ENCODE data around the gene RHBDF1. TPM values are rescaled to one million over a fixed set of nuclear protein-coding genes. Genes with fewer than 3 reads are reported as not detected.

The RHBDF1 gene
- total and polyA plus RNA-seq, 9 of the 15 experiments (the other 6 are each of a cell fraction or from before 2014, with no cell fraction given): 1.0 to 8.2 (median 4.2) TPM

GRCh38 chr16:44655-45054 lies 27.8 kb downstream of the RHBDF1 start:
- H3K79me2 ChIP-seq (ENCODE audit: control insufficient read depth, insufficient read depth, low read length): peaks cover 32% of the 10 kb centered on the region
- no peak overlapping the region for H3K4me2 ChIP-seq (ENCODE audit: insufficient read depth, low read length)
- intact Hi-C loops (cut with micrococcal nuclease): no loop called here
- H3K9me3 ChIP-seq (replicated peaks; ENCODE audit: control insufficient read depth, insufficient read depth, low read depth, low read length): no peaks in the 10 kb centered on the region
- peaks cover 3% of the 10 kb centered on the region for H3K9me1 ChIP-seq (ENCODE audit: control insufficient read depth, insufficient read depth, low read length)
- no peak overlapping the region for H3K27ac ChIP-seq (ENCODE audit: extremely low read depth, low read depth, low read length)
- H3K9ac ChIP-seq (ENCODE audit: insufficient read depth in 1 of 2, low read depth in 2 of 2, low read length in 2 of 2): no peak overlapping the region
- peaks cover 18% of the 10 kb centered on the region in 2 experiments; a peak in 4 of 5 replicates for H3K4me1 ChIP-seq (replicated peaks in 1 of 2; ENCODE audit: control insufficient read depth in 2 of 2, insufficient read depth in 2 of 2, low read length in 2 of 2)
- H3K36me3 ChIP-seq (ENCODE audit: control insufficient read depth, insufficient read depth, low read length): peaks cover 84% of the 10 kb centered on the region
- H3K4me3 ChIP-seq: no peak overlapping the region
- ATAC-seq: no peak
- H2AFZ ChIP-seq (ENCODE audit: low read depth, low read length): no peak overlapping the region
- in situ Hi-C loops (cut with MboI): no loop called here
- POLR2A ChIA-PET: no interaction called here
- BruUV-seq (replicated peaks): no TSS peak
- CTCF ChIA-PET (ENCODE audit: low intra/inter-chr PET ratio): no interaction called here
- 91% methylated on average over 8 of the region's 8 CpGs for WGBS (ENCODE audit: insufficient coverage, low coverage, missing lambda C conversion rate)
- no peaks in the 10 kb centered on the region for H3K27me3 ChIP-seq (ENCODE audit: control insufficient read depth in 2 of 2, insufficient read depth in 2 of 2, low read length in 2 of 2)
- H4K20me1 ChIP-seq (replicated peaks; ENCODE audit: control insufficient read depth, insufficient read depth, low read length): peaks cover 21% of the 10 kb centered on the region
- FAIRE-seq: no peak
- TF ChIP-seq ZNF518B (CRISPR knock-in tag; IDR thresholded peaks at IDR 0.05) (no peak), SMARCB1 (IDR thresholded peaks at IDR 0.05; ENCODE audit: insufficient read length, low read depth) (no peak), ZNF140 (CRISPR knock-in tag; IDR thresholded peaks at IDR 0.05) (no peak), XRCC4 (IDR thresholded peaks at IDR 0.05; ENCODE audit: extremely low read depth, insufficient read depth, insufficient read length) (no peak), ZNF785 (CRISPR knock-in tag; IDR thresholded peaks at IDR 0.05) (no peak), MAZ (CRISPR knock-in tag; conservative IDR thresholded peaks at IDR 0.05 in 1 of 2, IDR thresholded peaks at IDR 0.05 in 1 of 2) (no peak), ZNF24 (IDR thresholded peaks at IDR 0.05) (no peak), HIVEP1 (CRISPR knock-in tag; IDR thresholded peaks at IDR 0.05) (no peak), MCM3 (IDR thresholded peaks at IDR 0.05) (no peak), TCF3 (CRISPR knock-in tag; IDR thresholded peaks at IDR 0.05) (no peak), NFRKB (IDR thresholded peaks at IDR 0.05; ENCODE audit: low read depth) (no peak), MECOM (CRISPR knock-in tag; IDR thresholded peaks at IDR 0.05) (no peak), ZNF280A (IDR thresholded peaks at IDR 0.05; ENCODE audit: low read depth, partially characterized antibody) (no peak), NCOA1 (IDR thresholded peaks at IDR 0.05; ENCODE audit: low read depth) (no peak), ZNF696 (CRISPR knock-in tag; conservative IDR thresholded peaks at IDR 0.05) (no peak)
- TF ChIP-seq, protein P1, sequence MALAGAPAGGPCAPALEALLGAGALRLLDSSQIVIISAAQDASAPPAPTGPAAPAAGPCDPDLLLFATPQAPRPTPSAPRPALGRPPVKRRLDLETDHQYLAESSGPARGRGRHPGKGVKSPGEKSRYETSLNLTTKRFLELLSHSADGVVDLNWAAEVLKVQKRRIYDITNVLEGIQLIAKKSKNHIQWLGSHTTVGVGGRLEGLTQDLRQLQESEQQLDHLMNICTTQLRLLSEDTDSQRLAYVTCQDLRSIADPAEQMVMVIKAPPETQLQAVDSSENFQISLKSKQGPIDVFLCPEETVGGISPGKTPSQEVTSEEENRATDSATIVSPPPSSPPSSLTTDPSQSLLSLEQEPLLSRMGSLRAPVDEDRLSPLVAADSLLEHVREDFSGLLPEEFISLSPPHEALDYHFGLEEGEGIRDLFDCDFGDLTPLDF (CRISPR knock-in tag; IDR thresholded peaks at IDR 0.05): no peak
- TF ChIP-seq, protein P2, sequence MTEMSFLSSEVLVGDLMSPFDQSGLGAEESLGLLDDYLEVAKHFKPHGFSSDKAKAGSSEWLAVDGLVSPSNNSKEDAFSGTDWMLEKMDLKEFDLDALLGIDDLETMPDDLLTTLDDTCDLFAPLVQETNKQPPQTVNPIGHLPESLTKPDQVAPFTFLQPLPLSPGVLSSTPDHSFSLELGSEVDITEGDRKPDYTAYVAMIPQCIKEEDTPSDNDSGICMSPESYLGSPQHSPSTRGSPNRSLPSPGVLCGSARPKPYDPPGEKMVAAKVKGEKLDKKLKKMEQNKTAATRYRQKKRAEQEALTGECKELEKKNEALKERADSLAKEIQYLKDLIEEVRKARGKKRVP (CRISPR knock-in tag; IDR thresholded peaks at IDR 0.05): no peak
- DNase-seq (ENCODE audit: extremely low read depth in 1 of 4, low spot score in 3 of 4): no peak
